ENCODE results near the gene FARP1.
A peak's percentile ranks its signal among the peaks of the same experiment; 100 is the strongest.

The FARP1 gene

GRCh38 chr13:98141509-98142379 is 1.1 kb upstream of the FARP1 start:
- no peak for DNase-seq (ENCODE audit: low spot score)
- no peak for ATAC-seq (ENCODE audit: low read depth)

GRCh38 chr13:98143157-98143553 is 261 bp downstream of the FARP1 start:
- peak; percentile 59 for TF ChIP-seq CTCF (IDR thresholded peaks at IDR 0.05; ENCODE audit: poor library complexity, severe bottlenecking)
- H3K27ac ChIP-seq (ENCODE audit: poor library complexity, severe bottlenecking): peak overlapping the region; percentile 36
- DNase-seq (ENCODE audit: low spot score) (no peak), ATAC-seq (ENCODE audit: low read depth) (peak; percentile 4; the same call in 2 of the 3 replicates)
- H3K4me1 ChIP-seq (ENCODE audit: insufficient read depth, poor library complexity, severe bottlenecking): peaks cover 9% of the 10 kb centered on the region
- no peaks in the 10 kb centered on the region for H3K36me3 ChIP-seq (ENCODE audit: low read depth)
- no peaks in the 10 kb centered on the region for H3K9me3 ChIP-seq (ENCODE audit: severe bottlenecking)
- no peaks in the 10 kb centered on the region for H3K27me3 ChIP-seq (ENCODE audit: insufficient read depth, poor library complexity, severe bottlenecking)
- H3K4me3 ChIP-seq (ENCODE audit: severe bottlenecking): peak overlapping the region; percentile 80

More at GRCh38 chr13:98141509-98142379, 1.1 kb upstream of the FARP1 start:
- Histone ChIP-seq H3K4me1 (ENCODE audit: insufficient read depth, poor library complexity, severe bottlenecking) (peaks cover 9% of the 10 kb centered on the region), H3K27me3 (ENCODE audit: insufficient read depth, poor library complexity, severe bottlenecking) (no peaks in the 10 kb centered on the region), H3K4me3 (ENCODE audit: severe bottlenecking) (peak overlapping the region; percentile 80), H3K36me3 (ENCODE audit: low read depth) (no peaks in the 10 kb centered on the region), H3K27ac (ENCODE audit: poor library complexity, severe bottlenecking) (no peak overlapping the region), H3K9me3 (ENCODE audit: severe bottlenecking) (no peaks in the 10 kb centered on the region)
- TF ChIP-seq CTCF (IDR thresholded peaks at IDR 0.05; ENCODE audit: poor library complexity, severe bottlenecking): no peak

- ATAC-seq (ENCODE audit: low read depth) (no peak; the same call in 2 of the 3 replicates), DNase-seq (ENCODE audit: low spot score) (no peak)
- no peak for TF ChIP-seq CTCF (IDR thresholded peaks at IDR 0.05; ENCODE audit: poor library complexity, severe bottlenecking)
- Histone ChIP-seq H3K4me3 (ENCODE audit: severe bottlenecking) (peak overlapping the region; percentile 80), H3K9me3 (ENCODE audit: severe bottlenecking) (no peaks in the 10 kb centered on the region), H3K27ac (ENCODE audit: poor library complexity, severe bottlenecking) (peak overlapping the region; percentile 36), H3K27me3 (ENCODE audit: insufficient read depth, poor library complexity, severe bottlenecking) (no peaks in the 10 kb centered on the region), H3K4me1 (ENCODE audit: insufficient read depth, poor library complexity, severe bottlenecking) (peaks cover 9% of the 10 kb centered on the region), H3K36me3 (ENCODE audit: low read depth) (no peaks in the 10 kb centered on the region)
These were observed 720 bp downstream of the FARP1 start for GRCh38 chr13:98143601-98144026.

- DNase-seq (ENCODE audit: low spot score) (no peak), ATAC-seq (ENCODE audit: low read depth) (peak; percentile 11; the same call in 1 of the 3 replicates)
- no peaks in the 10 kb centered on the region for H3K36me3 ChIP-seq (ENCODE audit: low read depth)
- peak overlapping the region; percentile 36 for H3K27ac ChIP-seq (ENCODE audit: poor library complexity, severe bottlenecking)
- H3K9me3 ChIP-seq (ENCODE audit: severe bottlenecking): no peaks in the 10 kb centered on the region
- peak overlapping the region; percentile 80 for H3K4me3 ChIP-seq (ENCODE audit: severe bottlenecking)
- peaks cover 9% of the 10 kb centered on the region for H3K4me1 ChIP-seq (ENCODE audit: insufficient read depth, poor library complexity, severe bottlenecking)
- no peak for TF ChIP-seq CTCF (IDR thresholded peaks at IDR 0.05; ENCODE audit: poor library complexity, severe bottlenecking)
- no peaks in the 10 kb centered on the region for H3K27me3 ChIP-seq (ENCODE audit: insufficient read depth, poor library complexity, severe bottlenecking)
These were observed 1.3 kb downstream of the FARP1 start for GRCh38 chr13:98144027-98144741.

All from RWPE2 (cell line).